BJ (cell line): ENCODE measurements around the gene GFAP. TPM values are rescaled to one million over a fixed set of nuclear protein-coding genes. Genes with fewer than 3 reads are reported as not detected.

Source experiments
- CTCF ChIA-PET: fragments of 350-600 bp; formaldehyde crosslinking; extraction: SDS; loops from one replicate; lab custom pipeline; 2021; ENCODE audit warnings: antibody characterized with exemption, inconsistent platforms; lab: Yijun Ruan, JAX
- POLR2A ChIA-PET: fragments of 300-600 bp; sonication (Branson Sonifier 250); formaldehyde crosslinking; extraction: SDS; loops from one replicate; lab custom pipeline; 2021; ENCODE audit warnings: antibody characterized with exemption; lab: Charles Lee
- DNase-seq: peaks from one replicate; pipeline ENCODE4 v3.0.0-alpha.2; 2011; ENCODE audit warnings: low read depth
- H3K27me3 ChIP-seq: 2 replicates; pipeline ENCODE4 v1.6.0; 2011; ENCODE audit warnings: low read length; ENCODE audit not compliant: control insufficient read depth, insufficient read depth
- H3K36me3 ChIP-seq: 2 replicates; pipeline ENCODE4 v1.5.1; 2011; ENCODE audit warnings: low read length; ENCODE audit not compliant: control insufficient read depth, insufficient read depth
- H3K4me3 ChIP-seq: 2 replicates; pipeline ENCODE4 v1.5.1; 2011; ENCODE audit warnings: low read depth, mild to moderate bottlenecking, control low read depth, low read length
- polyA plus RNA-seq: library from polyadenylated mRNA; depleted of rRNA; stranded (reverse); fragments of >200 nt; gene quantifications from 2 replicates; pipeline ENCODE4 v1.2.3, GENCODE V29; 2011
- TF ChIP-seq, protein P1 (sequence below): IDR thresholded peaks from 2 replicates; pipeline ENCODE4 v1.5.1; 2011; ENCODE audit warnings: low read depth, mild to moderate bottlenecking, control low read depth, inconsistent platforms, low read length, moderate library complexity; ENCODE audit not compliant: insufficient read depth

The GFAP gene
- polyA plus RNA-seq, 1 experiment = 0.13 TPM

DNA sequence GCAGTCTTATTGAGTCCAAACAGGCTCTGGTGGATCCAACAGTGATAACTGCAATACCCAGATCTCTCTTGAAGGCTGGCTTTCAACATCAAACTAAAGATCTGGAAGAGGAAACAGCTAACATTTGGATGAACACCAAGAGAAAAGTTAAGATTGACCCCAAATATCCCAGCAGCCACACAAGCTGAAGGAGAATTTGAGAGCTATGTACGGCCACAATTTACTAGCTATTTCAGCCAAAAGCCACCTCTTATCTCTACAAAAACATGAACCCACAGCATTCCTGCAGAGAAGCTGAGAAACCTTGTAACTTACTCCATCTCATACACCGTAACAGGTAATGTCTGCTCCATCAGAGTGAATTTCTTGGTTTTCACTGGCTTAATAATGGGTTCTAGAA is 30.4 kb downstream of the GFAP start:
- DNase-seq = no peak
- Histone ChIP-seq H3K36me3 (peaks cover 15% of the 10 kb centered on the region), H3K4me3 (no peak overlapping the region), H3K27me3 (no peaks in the 10 kb centered on the region)
- ChIA-PET CTCF (interaction anchor here (1.5 to 14.7 kb wide), 2 partner anchors 109 to 250 kb away, joined by 4 to 368 read pairs; partner anchors contain the start of gene ACBD4), POLR2A (no interaction called here)
- TF ChIP-seq, protein P1, sequence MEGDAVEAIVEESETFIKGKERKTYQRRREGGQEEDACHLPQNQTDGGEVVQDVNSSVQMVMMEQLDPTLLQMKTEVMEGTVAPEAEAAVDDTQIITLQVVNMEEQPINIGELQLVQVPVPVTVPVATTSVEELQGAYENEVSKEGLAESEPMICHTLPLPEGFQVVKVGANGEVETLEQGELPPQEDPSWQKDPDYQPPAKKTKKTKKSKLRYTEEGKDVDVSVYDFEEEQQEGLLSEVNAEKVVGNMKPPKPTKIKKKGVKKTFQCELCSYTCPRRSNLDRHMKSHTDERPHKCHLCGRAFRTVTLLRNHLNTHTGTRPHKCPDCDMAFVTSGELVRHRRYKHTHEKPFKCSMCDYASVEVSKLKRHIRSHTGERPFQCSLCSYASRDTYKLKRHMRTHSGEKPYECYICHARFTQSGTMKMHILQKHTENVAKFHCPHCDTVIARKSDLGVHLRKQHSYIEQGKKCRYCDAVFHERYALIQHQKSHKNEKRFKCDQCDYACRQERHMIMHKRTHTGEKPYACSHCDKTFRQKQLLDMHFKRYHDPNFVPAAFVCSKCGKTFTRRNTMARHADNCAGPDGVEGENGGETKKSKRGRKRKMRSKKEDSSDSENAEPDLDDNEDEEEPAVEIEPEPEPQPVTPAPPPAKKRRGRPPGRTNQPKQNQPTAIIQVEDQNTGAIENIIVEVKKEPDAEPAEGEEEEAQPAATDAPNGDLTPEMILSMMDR = no peak

DNA sequence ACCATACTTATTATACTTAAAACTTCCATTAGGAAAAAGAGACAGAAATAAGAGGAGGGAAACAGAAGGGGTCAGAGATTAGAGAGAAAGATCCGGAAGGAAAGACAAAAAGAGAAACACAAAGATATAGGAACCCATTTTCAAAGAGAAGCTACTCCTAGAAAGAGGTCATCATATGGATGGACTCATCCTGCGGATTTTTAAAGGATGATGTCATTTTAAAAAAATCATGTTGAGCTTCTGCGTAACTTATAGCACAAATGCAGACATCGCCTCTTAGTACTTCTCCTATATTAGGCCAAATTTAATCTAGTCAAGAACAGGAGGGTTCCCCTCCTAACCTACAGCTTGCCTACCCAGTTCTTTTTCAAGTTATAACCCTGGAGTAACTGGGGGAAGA is 34.2 kb downstream of the GFAP start:
- DNase-seq = no peak
- TF ChIP-seq, protein P1 = no peak
- Histone ChIP-seq H3K36me3 (peaks cover 18% of the 10 kb centered on the region), H3K4me3 (no peak overlapping the region), H3K27me3 (no peaks in the 10 kb centered on the region)
- CTCF ChIA-PET = interaction anchor here (0.6 to 14.7 kb wide), 7 partner anchors 10 to 923 kb away, joined by 3 to 368 read pairs (median 6); no protein-coding TSS in a partner anchor
- POLR2A ChIA-PET = no interaction called here

DNA sequence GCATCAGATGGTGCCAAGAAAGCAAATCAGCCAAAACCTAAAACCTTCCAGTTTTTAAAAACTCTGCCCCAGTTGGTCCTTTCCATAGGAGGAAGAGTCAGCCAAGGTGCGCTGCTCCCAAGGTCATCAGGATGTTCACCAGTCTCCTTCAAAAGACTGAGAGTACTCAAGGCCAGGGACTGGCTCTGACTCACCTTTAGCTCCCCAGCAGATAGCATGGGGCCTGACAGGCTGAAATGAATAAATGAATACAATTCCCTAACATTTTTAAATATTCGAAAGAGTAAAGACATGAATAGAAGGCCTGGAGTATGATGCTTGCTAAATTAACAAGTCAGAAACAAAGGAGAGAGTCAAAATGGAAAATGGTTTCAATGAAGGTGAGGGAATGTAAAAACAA is 35.2 kb downstream of the GFAP start:
- CTCF ChIA-PET = interaction anchor here (0.6 to 14.7 kb wide), 5 partner anchors 12 to 104 kb away, joined by 3 to 368 read pairs (median 23); no protein-coding TSS in a partner anchor
- H3K36me3 ChIP-seq = peaks cover 21% of the 10 kb centered on the region
- no peaks in the 10 kb centered on the region for H3K27me3 ChIP-seq
- POLR2A ChIA-PET = no interaction called here
- TF ChIP-seq, protein P1 = no peak
- H3K4me3 ChIP-seq = no peak overlapping the region
- no peak for DNase-seq

DNA sequence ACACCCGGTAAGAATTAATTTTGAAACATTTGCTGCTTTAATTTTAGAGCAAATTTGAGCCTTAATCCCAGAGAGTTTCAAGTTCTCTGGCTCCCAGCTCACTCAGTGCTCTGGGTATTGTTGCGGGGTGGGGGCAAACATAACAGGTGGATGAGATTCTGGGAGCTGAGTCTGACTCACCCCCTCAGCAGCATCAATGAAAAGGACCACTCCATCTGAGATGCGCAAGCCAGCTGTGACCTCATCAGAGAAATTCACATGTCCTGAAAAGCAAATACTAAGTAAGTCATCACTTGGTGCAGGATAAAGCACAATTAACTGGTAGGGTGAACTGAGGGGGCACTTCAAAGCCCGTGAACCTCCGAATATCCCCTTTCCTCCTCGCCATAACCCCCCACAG is 35.9 kb downstream of the GFAP start:
- TF ChIP-seq, protein P1 = no peak
- Histone ChIP-seq H3K4me3 (no peak overlapping the region), H3K36me3 (peaks cover 18% of the 10 kb centered on the region), H3K27me3 (no peaks in the 10 kb centered on the region)
- ChIA-PET POLR2A (no interaction called here), CTCF (interaction anchor here (0.9 to 14.7 kb wide), 20 partner anchors 8 to 143 kb away, joined by 3 to 368 read pairs (median 5); partner anchors contain the start of genes EFTUD2 and HIGD1B)
- DNase-seq = no peak

DNA sequence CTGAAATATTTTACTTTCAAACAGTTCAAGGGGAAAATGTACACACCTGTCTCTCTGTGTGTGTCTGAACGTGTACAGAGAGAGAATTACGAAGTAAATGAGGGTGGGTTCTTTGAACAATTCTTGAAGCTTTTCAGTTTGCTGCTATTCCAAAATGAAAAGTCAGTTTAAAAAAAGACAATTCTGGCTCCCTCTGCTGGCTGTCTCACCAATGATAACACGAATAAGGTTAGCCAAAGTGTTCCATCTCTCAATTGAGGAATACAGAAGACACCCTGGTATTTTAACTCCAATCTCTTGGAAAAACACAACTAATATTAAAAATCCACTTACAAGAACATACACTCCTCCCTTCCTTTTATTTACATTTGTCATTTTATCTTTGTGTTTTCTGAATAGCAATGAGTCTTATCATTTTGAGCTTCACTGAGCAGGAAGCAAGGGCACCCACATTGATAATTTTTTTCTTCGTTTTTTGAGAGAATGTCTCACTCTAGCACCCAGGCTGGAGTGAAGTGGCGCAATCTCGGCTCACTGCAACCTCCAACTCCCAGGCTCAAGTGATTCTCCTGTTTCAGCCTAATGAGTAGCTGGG is 36.6 kb downstream of the GFAP start:
- Histone ChIP-seq H3K4me3 (no peak overlapping the region), H3K36me3 (peaks cover 20% of the 10 kb centered on the region), H3K27me3 (no peaks in the 10 kb centered on the region)
- CTCF ChIA-PET = interaction anchor here (0.6 to 14.7 kb wide), 23 partner anchors 8 to 179 kb away, joined by 3 to 368 read pairs (median 5); partner anchors contain the start of genes EFTUD2 and HIGD1B
- DNase-seq = no peak
- TF ChIP-seq, protein P1 = peak; percentile 67
- POLR2A ChIA-PET = no interaction called here
